Suprapubic skin (tissue), 2 donors: ENCODE measurements around the gene CEL.

Source experiments
- EP300 ChIP-seq: sonication (generic); formaldehyde crosslinking; IDR thresholded peaks from one replicate; pipeline ENCODE4 v1.6.1; 2017; ENCODE audit warnings: antibody characterized with exemption
- POLR2A ChIP-seq, 2 donors: fragments of 450-650 bp; IDR thresholded peaks; one replicate each; pipeline ENCODE4 v1.6.1; 2017; ENCODE audit warnings: antibody characterized with exemption in 2 of 2, mild to moderate bottlenecking in 2 of 2, moderate library complexity in 2 of 2

DNA sequence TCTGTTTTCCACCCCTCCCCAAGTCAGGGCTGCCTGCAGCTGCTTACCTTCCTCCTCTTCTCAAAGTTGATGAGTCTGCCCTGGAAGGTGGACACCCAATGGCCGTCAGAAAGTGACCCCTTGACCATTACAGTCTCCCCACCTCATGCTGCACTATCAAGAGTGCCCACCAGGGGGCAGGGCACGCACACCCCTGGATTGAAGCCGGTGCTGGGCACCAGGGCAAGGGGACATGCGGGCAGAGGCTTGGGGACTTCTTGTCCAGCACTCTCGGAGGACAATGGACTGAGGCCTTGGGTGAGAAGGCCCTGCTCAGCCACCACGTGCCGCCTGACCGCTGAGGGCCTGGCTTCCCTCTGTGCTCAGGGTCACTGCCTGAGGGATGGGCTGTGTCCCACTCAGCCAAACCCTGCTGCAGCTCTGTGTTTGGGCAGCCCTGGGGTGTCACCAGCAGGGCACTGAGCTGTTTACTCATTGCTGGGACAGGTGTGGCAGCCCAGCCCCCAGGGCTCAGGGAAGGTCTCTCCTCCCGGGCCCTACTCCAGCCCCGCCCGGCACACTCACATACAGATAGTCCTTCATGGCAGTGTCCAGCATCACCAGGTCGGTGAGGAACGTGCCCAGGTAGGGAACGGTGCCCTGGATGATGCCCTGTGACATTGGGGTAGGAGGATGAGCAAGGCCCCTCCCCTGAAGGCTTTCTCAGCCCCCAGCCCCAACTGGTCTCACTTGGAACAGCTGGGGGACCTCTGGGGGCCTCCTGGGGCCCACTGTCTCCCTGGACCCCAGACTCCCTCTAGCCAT lies 41.6 kb downstream of the CEL start:
- TF ChIP-seq POLR2A (IDR thresholded peaks at IDR 0.05) (no peak), EP300 (no peak)
